Measurements from ENCODE around the gene ACBD6.

ACBD6 gene

DNA sequence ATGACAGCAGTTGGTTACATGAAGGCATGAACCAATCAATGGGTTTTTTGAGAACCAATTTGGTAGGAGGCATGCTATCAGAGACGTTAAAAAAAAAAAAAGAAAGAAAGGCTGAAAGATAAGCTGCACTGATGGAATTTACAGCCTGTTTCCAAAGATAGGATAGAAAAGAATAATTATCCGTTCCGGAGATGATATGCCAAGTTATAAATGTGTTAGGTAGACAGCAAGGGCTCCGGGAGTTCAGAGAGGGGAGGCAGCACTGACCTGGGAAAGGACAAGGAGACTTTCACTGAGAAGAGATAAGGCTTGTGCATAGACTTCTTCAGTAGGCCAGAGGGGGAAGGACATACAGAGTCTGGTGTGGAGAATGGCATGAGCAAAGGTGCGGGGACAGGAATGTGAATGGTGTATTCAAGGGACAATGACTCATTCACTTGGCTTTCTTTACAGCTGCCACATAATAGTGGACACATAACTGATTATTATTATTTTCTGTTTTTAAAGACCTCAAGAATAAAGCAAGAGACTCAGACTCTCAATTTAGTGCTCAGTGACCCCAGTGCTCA, 24.8 kb upstream of the ACBD6 start:
- DNase-seq (ENCODE audit: low spot score) = no peak
- TF ChIP-seq, protein P1, sequence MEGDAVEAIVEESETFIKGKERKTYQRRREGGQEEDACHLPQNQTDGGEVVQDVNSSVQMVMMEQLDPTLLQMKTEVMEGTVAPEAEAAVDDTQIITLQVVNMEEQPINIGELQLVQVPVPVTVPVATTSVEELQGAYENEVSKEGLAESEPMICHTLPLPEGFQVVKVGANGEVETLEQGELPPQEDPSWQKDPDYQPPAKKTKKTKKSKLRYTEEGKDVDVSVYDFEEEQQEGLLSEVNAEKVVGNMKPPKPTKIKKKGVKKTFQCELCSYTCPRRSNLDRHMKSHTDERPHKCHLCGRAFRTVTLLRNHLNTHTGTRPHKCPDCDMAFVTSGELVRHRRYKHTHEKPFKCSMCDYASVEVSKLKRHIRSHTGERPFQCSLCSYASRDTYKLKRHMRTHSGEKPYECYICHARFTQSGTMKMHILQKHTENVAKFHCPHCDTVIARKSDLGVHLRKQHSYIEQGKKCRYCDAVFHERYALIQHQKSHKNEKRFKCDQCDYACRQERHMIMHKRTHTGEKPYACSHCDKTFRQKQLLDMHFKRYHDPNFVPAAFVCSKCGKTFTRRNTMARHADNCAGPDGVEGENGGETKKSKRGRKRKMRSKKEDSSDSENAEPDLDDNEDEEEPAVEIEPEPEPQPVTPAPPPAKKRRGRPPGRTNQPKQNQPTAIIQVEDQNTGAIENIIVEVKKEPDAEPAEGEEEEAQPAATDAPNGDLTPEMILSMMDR (IDR thresholded peaks at IDR 0.05; ENCODE audit: poor library complexity, severe bottlenecking) = no peak

DNA sequence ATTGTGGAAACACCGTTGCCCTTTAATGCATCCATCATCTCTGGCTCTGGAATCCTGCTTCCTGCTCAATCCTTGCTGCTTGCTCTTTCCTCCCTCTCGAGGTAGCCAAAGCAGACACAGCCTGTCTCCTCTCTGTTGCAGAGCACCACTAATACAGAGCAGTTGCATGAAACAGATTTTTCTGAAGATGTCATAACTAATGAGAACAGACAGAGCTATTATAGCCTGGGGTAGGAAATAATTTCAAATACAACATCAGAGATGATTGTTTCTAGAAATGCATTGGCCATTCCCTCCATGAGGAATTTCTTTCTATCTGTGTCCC, 23.3 kb upstream of the ACBD6 start:
- Histone ChIP-seq H3K27me3 (ENCODE audit: insufficient read depth, poor library complexity, severe bottlenecking) (no peaks in the 10 kb centered on the region), H3K4me3 (ENCODE audit: severe bottlenecking) (no peak overlapping the region), H3K4me1 (ENCODE audit: insufficient read depth, poor library complexity, severe bottlenecking) (peaks cover 45% of the 10 kb centered on the region), H3K9me3 (ENCODE audit: severe bottlenecking) (no peaks in the 10 kb centered on the region), H3K27ac (ENCODE audit: poor library complexity, severe bottlenecking) (no peak overlapping the region), H3K36me3 (ENCODE audit: low read depth) (no peaks in the 10 kb centered on the region)
- TF ChIP-seq, protein P1 (IDR thresholded peaks at IDR 0.05; ENCODE audit: poor library complexity, severe bottlenecking) = no peak
- no peak for ATAC-seq (ENCODE audit: low read depth)
- no peak for DNase-seq (ENCODE audit: low spot score)

More for the DNA sequence above, 24.8 kb upstream of the ACBD6 start:
- H3K4me1 ChIP-seq (ENCODE audit: insufficient read depth, poor library complexity, severe bottlenecking) = peaks cover 36% of the 10 kb centered on the region
- no peak overlapping the region for H3K4me3 ChIP-seq (ENCODE audit: severe bottlenecking)
- ATAC-seq (ENCODE audit: low read depth) = no peak
- H3K27ac ChIP-seq (ENCODE audit: poor library complexity, severe bottlenecking) = no peak overlapping the region
- H3K36me3 ChIP-seq (ENCODE audit: low read depth) = no peaks in the 10 kb centered on the region
- no peaks in the 10 kb centered on the region for H3K27me3 ChIP-seq (ENCODE audit: insufficient read depth, poor library complexity, severe bottlenecking)
- no peaks in the 10 kb centered on the region for H3K9me3 ChIP-seq (ENCODE audit: severe bottlenecking)

DNA sequence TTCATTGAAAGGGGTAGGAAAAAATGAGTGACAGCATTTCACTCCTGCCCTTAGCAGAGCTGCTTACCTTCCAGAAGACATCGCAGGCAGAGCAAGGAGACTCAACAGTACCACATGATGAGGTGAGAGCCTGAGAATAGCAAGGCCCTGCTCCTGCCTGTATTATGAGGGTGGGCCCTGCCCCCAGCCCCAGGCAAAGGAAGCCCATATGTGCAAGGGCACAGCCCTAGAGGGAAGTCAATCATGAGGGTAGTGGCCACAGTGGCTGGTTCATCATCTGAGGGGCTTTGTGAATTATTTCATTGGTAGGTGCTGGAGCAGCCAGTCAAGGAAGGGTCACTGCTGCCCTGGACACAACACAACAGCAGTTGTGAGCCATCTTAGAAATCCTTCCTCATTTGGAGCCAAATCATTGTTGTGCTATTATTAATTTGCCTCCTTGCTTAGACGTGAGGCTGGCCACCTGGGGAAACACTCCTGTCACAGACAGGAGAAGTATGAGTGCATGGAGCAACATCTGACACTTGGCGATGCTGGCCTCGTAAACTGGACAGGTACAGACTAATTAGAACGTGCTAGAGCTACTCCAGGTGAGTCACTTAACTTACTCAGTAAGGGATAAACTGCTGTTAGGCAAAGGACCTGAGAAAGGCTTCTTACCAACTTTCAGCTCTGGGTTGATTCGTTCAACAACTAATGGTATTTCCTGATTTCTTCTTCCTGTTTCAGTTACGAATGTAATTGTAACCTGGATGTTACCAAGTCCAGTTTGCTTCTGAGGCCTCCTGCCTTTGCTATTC, 22.7 kb upstream of the ACBD6 start:
- Histone ChIP-seq H3K4me3 (ENCODE audit: severe bottlenecking) (no peak overlapping the region), H3K27me3 (ENCODE audit: insufficient read depth, poor library complexity, severe bottlenecking) (no peaks in the 10 kb centered on the region), H3K9me3 (ENCODE audit: severe bottlenecking) (no peaks in the 10 kb centered on the region), H3K36me3 (ENCODE audit: low read depth) (no peaks in the 10 kb centered on the region), H3K4me1 (ENCODE audit: insufficient read depth, poor library complexity, severe bottlenecking) (peaks cover 40% of the 10 kb centered on the region), H3K27ac (ENCODE audit: poor library complexity, severe bottlenecking) (no peak overlapping the region)
- no peak for ATAC-seq (ENCODE audit: low read depth)
- TF ChIP-seq, protein P1 (IDR thresholded peaks at IDR 0.05; ENCODE audit: poor library complexity, severe bottlenecking) = no peak
- DNase-seq (ENCODE audit: low spot score) = no peak

DNA sequence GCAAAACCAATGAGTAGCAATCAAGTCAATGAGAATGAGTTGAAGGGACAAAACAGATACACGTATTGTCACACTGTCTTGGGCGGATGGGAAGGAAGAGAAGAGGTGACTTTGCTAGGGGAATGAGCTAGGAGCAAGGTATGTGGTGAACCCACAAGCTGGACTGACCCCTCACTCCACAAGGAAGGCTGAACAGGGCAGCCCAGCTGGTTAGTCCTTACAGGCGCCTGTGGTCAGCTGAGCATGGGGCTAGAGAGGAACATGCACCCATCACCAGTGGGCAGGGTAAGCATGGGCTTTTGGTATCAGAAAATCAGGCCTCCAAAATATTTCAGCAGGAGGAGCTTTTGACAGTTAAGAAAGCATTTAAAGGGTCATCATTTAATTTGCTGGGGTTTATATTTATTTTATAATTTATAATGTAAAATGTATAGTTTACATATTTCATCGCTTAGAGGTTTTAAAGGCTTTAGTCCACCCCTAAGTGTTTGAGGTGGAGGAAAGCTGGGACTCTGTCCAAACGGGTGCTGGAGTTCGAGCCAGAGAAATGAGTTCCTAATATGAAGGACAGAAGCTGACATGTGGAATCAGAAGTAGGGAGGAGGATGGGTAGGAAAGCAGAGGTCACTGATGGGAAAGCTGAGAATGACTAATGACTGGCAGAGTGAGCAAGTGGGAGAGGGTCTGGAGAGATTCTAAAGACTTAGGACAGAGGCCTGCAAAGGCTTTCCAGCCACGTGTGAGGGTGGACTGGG, 22.0 kb upstream of the ACBD6 start:
- Histone ChIP-seq H3K9me3 (ENCODE audit: severe bottlenecking) (no peaks in the 10 kb centered on the region), H3K27ac (ENCODE audit: poor library complexity, severe bottlenecking) (no peak overlapping the region), H3K4me1 (ENCODE audit: insufficient read depth, poor library complexity, severe bottlenecking) (peaks cover 33% of the 10 kb centered on the region), H3K27me3 (ENCODE audit: insufficient read depth, poor library complexity, severe bottlenecking) (no peaks in the 10 kb centered on the region), H3K36me3 (ENCODE audit: low read depth) (no peaks in the 10 kb centered on the region), H3K4me3 (ENCODE audit: severe bottlenecking) (no peak overlapping the region)
- no peak for DNase-seq (ENCODE audit: low spot score)
- TF ChIP-seq, protein P1 (IDR thresholded peaks at IDR 0.05; ENCODE audit: poor library complexity, severe bottlenecking) = no peak
- ATAC-seq (ENCODE audit: low read depth) = no peak

Data from RWPE2 (cell line).